ENCODE results near the gene SLC22A4. TPM values are rescaled to one million over a fixed set of nuclear protein-coding genes. Genes with fewer than 3 reads are reported as not detected.

SLC22A4 gene
- total RNA-seq, 4 donors from 2014 or later, result 2.6 to 6.8 (median 5.7) TPM

DNA sequence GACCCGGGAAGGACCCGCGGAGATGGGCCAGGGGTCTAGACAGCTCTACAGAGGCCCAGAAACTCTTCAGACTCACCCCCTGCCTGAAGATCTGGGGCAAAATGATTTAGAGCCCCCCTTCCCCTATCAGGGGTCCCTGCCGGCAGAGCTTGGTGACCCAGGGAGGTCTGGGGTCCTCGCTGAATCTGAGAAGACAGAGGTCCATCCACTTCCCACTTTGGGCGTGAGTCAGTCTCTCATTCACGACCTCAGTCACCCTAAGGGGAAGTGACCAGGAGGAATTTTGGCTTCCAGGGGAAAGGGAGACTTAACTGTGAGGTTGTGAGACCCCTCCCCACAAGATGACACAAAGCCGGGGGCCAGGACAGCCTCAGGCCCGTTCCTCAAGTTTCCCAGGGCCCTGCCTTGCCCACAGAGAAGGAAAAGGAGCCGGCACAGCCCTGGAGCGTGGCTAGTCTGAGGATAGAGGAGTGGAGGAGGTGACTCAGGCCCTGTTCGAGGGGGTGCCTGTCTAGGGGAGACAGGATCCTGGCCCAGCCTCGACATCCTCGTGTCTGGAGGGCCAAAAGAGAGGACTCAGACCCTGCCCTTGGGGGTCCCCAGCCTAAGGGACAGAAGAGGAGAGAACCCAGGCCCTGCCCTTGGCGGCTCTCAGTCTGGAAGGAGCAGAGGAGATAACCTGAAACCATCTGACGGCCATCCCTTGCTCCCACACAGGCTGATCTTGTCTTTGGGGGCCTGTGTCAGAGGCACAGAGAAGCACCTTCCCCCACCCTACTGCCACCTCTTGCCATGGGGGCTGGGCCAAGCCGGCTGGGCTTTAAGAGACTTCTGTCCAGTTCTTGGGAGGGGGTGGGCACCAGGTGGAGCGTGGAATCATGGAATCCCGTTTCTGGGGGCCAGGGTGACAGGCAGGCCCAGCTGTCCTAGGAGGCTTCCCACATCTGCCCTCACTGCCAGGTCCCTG lies 35.8 kb upstream of the SLC22A4 start:
- peak; percentile 42 for ATAC-seq (ENCODE audit: low FRiP score)
- peak; percentile 26 for DNase-seq (ENCODE audit: low spot score)
- TF ChIP-seq, protein P1, sequence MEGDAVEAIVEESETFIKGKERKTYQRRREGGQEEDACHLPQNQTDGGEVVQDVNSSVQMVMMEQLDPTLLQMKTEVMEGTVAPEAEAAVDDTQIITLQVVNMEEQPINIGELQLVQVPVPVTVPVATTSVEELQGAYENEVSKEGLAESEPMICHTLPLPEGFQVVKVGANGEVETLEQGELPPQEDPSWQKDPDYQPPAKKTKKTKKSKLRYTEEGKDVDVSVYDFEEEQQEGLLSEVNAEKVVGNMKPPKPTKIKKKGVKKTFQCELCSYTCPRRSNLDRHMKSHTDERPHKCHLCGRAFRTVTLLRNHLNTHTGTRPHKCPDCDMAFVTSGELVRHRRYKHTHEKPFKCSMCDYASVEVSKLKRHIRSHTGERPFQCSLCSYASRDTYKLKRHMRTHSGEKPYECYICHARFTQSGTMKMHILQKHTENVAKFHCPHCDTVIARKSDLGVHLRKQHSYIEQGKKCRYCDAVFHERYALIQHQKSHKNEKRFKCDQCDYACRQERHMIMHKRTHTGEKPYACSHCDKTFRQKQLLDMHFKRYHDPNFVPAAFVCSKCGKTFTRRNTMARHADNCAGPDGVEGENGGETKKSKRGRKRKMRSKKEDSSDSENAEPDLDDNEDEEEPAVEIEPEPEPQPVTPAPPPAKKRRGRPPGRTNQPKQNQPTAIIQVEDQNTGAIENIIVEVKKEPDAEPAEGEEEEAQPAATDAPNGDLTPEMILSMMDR (IDR thresholded peaks at IDR 0.05), result no peak

DNA sequence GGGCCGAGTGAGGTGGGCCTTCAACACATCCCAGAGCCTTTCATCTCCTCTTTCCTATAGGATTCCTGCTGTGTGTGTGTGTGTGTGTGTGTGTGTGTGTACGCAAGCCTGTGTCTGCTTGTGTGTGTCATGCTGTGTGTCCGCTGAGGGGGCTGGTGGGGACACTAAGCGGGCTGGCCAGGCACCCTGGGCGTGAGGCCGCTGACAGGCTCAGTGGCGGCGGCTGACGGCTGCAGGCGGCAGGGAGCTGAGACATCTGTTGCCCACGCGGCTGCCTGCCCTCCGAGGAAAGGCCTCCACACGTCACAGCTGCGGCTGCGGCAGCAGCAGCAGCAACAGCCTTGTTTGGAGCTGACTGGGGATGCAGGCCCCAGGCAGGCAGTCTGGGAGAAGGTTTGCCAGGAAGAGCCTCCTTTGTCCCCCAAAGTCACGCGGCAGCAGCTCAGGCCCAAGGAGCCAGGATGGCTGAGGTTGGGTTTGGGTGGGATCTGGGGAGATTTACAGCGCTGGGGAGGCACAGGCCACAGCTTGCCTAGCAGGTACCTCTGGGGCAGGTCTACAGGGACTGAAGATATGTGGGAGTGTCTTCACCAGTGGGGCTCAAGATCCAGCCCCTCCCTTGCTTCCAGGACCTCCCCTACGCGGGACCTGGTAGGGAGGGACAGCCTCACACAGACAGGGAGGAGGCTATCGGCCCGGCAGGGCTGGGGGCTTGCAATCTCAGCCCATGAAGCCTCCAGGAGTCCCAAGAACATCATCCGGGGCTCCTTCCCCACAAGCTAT lies 34.9 kb upstream of the SLC22A4 start:
- DNase-seq (ENCODE audit: low spot score), result peak; percentile 21
- TF ChIP-seq, protein P1 (IDR thresholded peaks at IDR 0.05), result no peak
- ATAC-seq (ENCODE audit: low FRiP score), result peak; percentile 20

DNA sequence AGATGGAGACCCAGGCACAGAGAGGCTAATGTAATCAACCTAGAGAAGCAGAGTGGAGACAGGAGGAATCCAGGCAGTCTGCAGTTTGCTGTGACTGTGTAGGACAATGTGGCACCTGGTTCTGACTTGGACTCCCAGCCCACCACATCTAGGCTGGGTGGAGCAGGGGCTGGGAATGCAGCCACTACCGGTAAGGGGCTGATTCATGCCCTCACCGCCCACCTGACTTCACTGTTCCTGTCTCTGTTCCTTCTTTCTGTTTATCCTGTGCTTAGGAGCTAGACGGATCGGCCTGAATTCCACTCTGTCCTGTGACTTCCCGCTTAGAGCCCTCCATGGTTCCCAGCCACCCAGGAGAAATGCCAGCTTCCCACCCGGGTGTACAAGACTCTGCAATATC lies 34.1 kb upstream of the SLC22A4 start:
- DNase-seq (ENCODE audit: low spot score), result no peak
- TF ChIP-seq, protein P1 (IDR thresholded peaks at IDR 0.05), result no peak
- peak; percentile 26 for ATAC-seq (ENCODE audit: low FRiP score)

DNA sequence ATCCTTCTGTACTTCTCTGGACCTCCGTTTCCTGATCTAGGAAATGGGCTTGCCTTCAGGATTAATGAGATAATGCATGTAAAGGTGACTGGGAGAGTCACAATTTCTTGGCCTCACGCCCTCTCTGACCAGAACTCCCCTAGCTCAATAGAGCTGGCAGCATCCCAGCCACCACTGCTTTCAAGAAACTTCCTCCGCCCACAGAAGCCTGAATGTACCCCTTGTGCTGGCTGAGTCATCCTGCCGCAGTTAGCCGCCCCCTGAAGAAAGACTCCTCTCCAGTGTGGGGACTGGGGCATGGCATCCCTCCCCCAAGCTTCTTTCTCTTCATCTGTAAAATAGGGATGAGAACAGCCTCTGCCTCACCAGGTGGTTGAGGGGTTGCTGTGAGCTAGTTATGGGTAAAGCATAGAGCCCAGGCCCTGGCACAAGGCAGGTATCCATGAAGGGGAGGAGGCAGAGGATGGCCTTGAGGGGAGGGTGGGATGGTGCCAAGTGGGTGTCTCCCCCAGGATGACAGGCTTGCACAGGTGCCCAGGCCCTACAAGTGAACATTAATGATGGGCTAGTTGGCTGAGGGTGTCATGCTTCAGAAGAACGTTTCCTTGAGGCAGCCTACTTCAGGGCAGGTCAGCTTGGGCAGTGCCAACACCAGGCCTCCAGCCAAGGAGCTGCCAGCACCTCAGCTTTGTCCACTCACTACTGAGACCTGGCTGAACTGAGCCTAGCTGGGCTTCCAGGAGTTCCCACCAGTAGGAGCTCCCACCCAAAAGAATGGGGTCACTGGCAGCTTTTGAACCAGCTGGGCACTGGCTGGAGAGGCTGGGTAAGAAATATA lies 33.3 kb upstream of the SLC22A4 start:
- ATAC-seq (ENCODE audit: low FRiP score) (peak; percentile 33), DNase-seq (ENCODE audit: low spot score) (peak; percentile 78)
- TF ChIP-seq, protein P1 (IDR thresholded peaks at IDR 0.05), result no peak

DNA sequence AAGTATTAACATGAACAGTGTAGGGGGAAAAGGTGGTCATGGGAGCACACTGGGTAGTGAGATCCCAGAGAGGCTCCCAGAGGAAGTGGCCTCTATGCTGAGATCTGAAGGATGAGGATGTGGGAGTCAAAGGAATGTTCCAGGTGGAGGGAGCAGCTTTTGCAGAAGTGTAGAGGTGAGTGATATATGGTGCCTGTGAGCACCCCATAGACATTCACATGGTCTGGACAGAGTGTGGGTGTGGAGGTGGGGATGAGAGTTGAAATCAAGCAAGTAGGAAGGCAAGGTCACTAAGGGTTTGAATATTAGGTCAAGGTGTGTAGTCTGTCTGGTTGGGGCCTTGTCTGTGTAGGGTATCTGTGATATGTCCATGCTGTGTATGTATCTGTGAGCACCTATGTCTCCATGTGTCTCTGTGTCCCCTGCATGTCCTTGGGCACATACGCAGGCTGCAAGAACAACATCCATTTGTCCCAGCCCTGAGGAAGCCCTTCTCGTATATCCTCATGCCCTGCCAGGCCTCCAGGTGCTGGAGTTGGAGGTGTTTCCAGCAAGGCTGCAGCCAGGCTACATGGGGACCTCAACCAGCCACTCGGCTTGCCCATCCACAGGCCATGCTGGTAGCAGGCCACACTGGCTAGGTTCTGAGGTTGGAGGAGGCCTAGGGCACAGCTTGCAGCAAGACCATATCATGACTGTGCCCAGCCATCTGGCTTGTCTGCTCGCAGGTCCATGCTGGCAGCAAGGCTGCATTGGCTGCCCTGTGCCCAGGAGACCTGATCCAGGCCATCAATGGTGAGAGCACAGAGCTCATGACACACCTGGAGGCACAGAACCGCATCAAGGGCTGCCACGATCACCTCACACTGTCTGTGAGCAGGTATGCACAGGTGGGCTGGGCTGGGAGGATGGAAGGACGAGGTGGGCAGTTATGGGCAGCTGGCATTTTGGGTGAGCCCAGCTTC lies 32.0 kb upstream of the SLC22A4 start:
- TF ChIP-seq, protein P1 (IDR thresholded peaks at IDR 0.05), result no peak
- ATAC-seq (ENCODE audit: low FRiP score) (no peak), DNase-seq (ENCODE audit: low spot score) (no peak)

Data from omental fat pad (tissue), 4 donors.